ENCODE measurements around the gene PRCC.
"Not testable (repeated sequence)": the region's sequence is repeated elsewhere in the genome, so short reads cannot be mapped to it uniquely, and the experiment has no call there.

Gene PRCC

GRCh38 chr1:156749419-156750118 is 17.8 kb upstream of the PRCC start:
- no peak for DNase-seq
- Mint-ChIP-seq H3K36me3 (ENCODE audit: low read depth) (peaks cover 39% of the 10 kb centered on the region), H3K4me3 (peak overlapping the region; percentile 92), H3K27me3 (no peaks in the 10 kb centered on the region), H3K27ac (peak overlapping the region; percentile 98), H3K9me3 (no peaks in the 10 kb centered on the region), H3K4me1 (peaks cover 58% of the 10 kb centered on the region)
- ATAC-seq, result no peak

DNA sequence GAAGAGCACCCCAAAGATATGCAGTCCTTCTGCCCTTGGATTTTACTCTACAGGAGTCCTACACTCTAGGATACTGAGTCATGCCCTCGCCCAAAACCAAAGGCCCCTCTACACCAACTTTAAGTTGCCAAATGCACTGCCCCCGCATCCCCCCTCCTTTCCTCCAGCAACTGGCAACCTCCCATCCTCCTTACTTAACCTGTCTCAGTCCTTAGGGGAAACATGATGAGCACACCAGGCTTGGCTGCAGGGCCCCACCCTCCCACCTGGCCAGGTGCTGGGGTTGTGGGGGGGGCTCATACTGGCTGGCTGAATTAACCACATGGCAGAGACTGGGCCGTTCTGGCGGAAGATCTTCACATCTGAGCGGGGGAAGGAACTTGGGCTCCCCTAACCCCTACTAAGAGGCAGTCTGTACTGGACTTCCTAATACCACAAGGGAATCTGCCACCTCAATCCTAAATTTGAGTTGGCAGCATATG is 17.1 kb upstream of the PRCC start:
- ATAC-seq (peak; percentile 42), DNase-seq (peak; percentile 68)
- Mint-ChIP-seq H3K36me3 (ENCODE audit: low read depth) (peaks cover 36% of the 10 kb centered on the region), H3K27ac (peak overlapping the region; percentile 98), H3K4me3 (peak overlapping the region; percentile 92), H3K4me1 (peaks cover 58% of the 10 kb centered on the region), H3K27me3 (no peaks in the 10 kb centered on the region), H3K9me3 (no peaks in the 10 kb centered on the region)

DNA sequence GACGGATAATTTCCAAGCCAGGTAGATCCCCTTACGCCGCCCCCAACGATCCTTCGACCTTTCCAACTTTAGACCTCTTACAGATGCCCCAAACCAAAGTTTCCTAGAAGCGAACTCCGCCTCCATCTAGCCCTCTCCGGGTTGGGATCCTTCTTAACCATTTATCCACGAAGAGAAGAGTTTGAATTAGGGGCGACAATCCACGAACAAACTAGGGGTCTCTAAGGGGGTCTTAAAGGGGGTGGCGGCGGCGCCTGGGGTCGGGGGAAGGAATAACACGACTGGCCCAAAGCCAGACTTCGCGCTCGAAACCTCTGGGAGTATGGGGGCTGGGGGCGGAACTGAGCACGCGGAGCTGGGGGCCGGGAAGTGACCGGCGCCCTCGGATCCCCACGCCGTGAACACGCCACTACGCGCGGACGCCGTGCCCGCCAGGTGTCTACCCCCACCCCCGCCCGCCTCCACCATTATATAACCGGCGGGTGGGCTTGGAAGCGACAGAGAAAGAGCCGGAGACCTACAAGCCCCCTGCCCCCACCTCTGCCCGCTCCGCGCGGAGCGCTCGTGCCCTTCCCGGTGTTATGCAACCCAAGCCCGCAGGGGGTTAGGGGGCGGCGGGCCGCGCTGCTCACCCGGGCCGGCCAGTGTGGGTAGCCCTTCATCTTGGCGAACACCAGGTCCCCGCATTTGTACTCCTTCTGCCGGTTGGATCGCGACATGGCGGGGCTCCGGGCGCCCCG is 16.5 kb upstream of the PRCC start:
- peak overlapping the region; percentile 92 for H3K4me3 Mint-ChIP-seq
- H3K4me1 Mint-ChIP-seq, result peaks cover 59% of the 10 kb centered on the region
- DNase-seq, result peak; percentile 41
- H3K27ac Mint-ChIP-seq, result peak overlapping the region; percentile 98
- peaks cover 29% of the 10 kb centered on the region for H3K36me3 Mint-ChIP-seq (ENCODE audit: low read depth)
- peak; percentile 5 for ATAC-seq
- no peaks in the 10 kb centered on the region for H3K9me3 Mint-ChIP-seq
- no peaks in the 10 kb centered on the region for H3K27me3 Mint-ChIP-seq

DNA sequence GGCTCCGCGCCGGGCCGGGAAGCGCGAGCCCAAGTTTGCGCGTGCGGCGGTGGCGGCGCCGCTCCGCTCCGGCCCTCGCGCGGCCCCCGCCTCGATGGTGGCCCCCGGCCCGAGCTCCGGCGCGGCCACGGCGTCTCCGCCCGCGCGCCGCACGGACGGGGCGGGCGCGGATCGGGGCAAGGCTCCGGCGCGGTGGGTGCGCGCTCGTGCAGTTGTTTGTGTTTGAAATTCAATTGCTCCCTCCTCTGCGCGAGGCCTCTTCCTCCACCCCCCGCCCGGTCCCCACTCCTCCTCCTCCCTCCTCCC is 15.9 kb upstream of the PRCC start, which contains the start of gene HDGF:
Gene HDGF, minus strand, starts transcription at position 225 of the 306 bp plus-strand sequence. CDS start 246 bp downstream, outside the sequence.
- peak within 1 kb of the TSS; percentile 92 for H3K4me3 Mint-ChIP-seq
- H3K36me3 Mint-ChIP-seq (ENCODE audit: low read depth), result peaks cover 26% of the 10 kb centered on the region
- peaks cover 54% of the 10 kb centered on the region for H3K4me1 Mint-ChIP-seq
- peak within 1 kb of the TSS; percentile 98 for H3K27ac Mint-ChIP-seq
- no peaks in the 10 kb centered on the region for H3K9me3 Mint-ChIP-seq
- DNase-seq, result no peak
- ATAC-seq, result no peak
- no peaks in the 10 kb centered on the region for H3K27me3 Mint-ChIP-seq

DNA sequence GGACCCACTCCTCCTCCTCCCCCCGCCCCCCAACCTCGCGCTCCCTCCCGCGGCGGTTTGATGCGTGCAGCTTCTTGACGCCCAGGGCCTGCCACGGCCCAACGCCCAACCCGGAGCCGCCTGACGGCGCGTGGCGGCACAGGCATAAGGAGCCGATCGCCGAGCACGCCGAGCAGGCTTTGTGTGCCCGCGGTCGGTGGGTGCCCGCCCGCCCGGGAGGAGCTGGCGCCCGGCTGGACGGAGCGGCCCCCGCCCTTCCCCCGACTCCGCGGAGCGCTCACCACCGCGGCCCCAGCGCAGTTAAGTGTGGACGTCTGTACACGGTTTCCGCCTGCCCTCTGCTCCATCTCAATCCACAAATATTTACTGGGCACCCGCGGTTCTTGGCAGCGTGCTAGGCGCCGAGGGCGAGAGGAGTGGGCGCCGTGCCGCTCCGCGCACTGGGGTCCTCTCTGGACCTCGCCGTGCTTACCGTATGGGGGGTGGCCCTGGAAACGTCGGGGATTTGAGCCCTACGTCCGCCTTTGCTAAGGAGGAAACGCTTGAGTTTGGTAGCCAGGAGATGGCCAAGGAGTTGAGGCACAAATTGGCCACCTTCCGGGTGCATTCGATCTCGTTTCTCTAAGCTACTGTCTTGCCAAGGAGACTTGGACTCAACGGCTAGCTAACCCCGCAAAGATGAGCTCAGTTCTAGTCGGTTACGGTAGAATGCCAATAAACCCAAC is 15.4 kb upstream of the PRCC start:
- peaks cover 26% of the 10 kb centered on the region for H3K36me3 Mint-ChIP-seq (ENCODE audit: low read depth)
- ATAC-seq (peak; percentile 75), DNase-seq (peak; percentile 97)
- H3K27me3 Mint-ChIP-seq, result no peaks in the 10 kb centered on the region
- H3K4me3 Mint-ChIP-seq, result peak overlapping the region; percentile 92
- H3K4me1 Mint-ChIP-seq, result peaks cover 48% of the 10 kb centered on the region
- peak overlapping the region; percentile 91 for H3K27ac Mint-ChIP-seq
- H3K9me3 Mint-ChIP-seq, result no peaks in the 10 kb centered on the region

- Mint-ChIP-seq H3K4me3 (peak overlapping the region; percentile 92), H3K9me3 (no peaks in the 10 kb centered on the region), H3K27ac (peak overlapping the region; percentile 70), H3K27me3 (no peaks in the 10 kb centered on the region), H3K4me1 (peaks cover 40% of the 10 kb centered on the region), H3K36me3 (ENCODE audit: low read depth) (peaks cover 21% of the 10 kb centered on the region)
- DNase-seq (no peak), ATAC-seq (no peak)
Measured at GRCh38 chr1:156752843-156753482, 14.4 kb upstream of the PRCC start.

- H3K27ac Mint-ChIP-seq, result no peak overlapping the region
- H3K36me3 Mint-ChIP-seq (ENCODE audit: low read depth), result peaks cover 13% of the 10 kb centered on the region
- no peaks in the 10 kb centered on the region for H3K27me3 Mint-ChIP-seq
- no peak overlapping the region for H3K4me3 Mint-ChIP-seq
- ATAC-seq (no peak), DNase-seq (no peak)
- H3K4me1 Mint-ChIP-seq, result peaks cover 28% of the 10 kb centered on the region
- no peaks in the 10 kb centered on the region for H3K9me3 Mint-ChIP-seq
Measured at GRCh38 chr1:156754219-156754618, 13.1 kb upstream of the PRCC start.

- H3K4me1 Mint-ChIP-seq, result peaks cover 18% of the 10 kb centered on the region
- no peak for ATAC-seq
- H3K9me3 Mint-ChIP-seq, result no peaks in the 10 kb centered on the region
- H3K27me3 Mint-ChIP-seq, result no peaks in the 10 kb centered on the region
- H3K36me3 Mint-ChIP-seq (ENCODE audit: low read depth), result peaks cover 2% of the 10 kb centered on the region
- no peak for DNase-seq
- H3K4me3 Mint-ChIP-seq, result no peak overlapping the region
- no peak overlapping the region for H3K27ac Mint-ChIP-seq
Measured at GRCh38 chr1:156755527-156755950, 11.8 kb upstream of the PRCC start.

DNA sequence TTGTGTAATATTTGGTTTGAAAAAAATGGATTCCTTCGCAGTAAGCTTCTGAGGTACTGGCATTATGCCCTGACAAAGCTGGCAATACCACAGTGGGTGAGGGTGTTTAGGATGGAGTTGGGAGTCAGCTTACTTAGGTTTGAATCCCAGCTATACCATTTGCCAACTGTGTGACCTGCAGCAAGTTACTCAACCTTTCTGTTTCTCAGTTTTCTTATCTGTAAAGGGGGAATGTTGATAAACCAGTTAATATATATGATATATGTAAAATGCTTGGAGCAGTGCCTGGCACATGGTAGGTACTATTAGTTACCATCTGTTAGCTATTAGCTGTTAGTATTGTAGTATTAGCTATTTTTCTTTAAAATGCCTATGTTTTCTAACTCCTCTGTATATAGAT is 11.0 kb upstream of the PRCC start:
- Mint-ChIP-seq H3K27me3 (no peaks in the 10 kb centered on the region), H3K9me3 (no peaks in the 10 kb centered on the region), H3K36me3 (ENCODE audit: low read depth) (no peaks in the 10 kb centered on the region), H3K27ac (no peak overlapping the region), H3K4me1 (peaks cover 17% of the 10 kb centered on the region), H3K4me3 (no peak overlapping the region)
- no peak for DNase-seq
- no peak for ATAC-seq

DNA sequence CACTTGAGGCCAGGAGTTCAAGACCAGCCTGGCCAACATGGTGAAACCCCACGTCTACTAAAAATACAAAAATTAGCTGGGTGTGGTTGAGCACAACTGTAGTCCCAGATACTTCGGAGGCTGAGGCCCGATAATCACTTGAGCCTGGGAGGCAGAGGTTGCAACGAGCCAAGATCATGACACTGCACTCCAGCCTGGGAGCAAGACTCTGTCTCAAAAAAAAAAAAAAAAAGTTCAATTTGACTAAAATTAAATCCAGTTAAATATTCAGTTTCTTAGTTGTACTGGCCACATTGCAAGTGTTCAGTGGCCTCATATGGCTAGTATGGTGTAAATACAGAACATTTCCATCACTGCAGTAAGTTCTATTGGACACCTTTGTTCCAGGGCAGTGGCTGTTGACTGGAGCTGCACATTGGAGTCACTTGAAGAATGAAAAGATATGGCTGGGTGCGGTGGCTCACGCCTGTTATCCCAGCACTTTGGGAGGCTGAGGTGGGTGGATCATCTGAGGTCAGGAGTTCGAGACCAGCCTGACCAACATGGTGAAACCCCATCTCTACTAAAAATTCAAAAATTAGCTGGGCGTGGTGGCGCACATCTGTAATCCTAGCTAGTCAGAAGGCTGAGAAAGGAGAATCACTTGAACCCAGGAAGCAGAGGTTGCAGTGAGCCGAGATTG is 9.6 kb upstream of the PRCC start:
- DNase-seq; H3K9me3 Mint-ChIP-seq; H3K36me3 Mint-ChIP-seq (ENCODE audit: low read depth); H3K27ac Mint-ChIP-seq; H3K4me3 Mint-ChIP-seq; ATAC-seq; H3K27me3 Mint-ChIP-seq: not testable (repeated sequence)
- H3K4me1 Mint-ChIP-seq, result peaks cover 15% of the 10 kb centered on the region

- no peak for DNase-seq
- H3K36me3 Mint-ChIP-seq (ENCODE audit: low read depth), result no peaks in the 10 kb centered on the region
- H3K9me3 Mint-ChIP-seq, result no peaks in the 10 kb centered on the region
- H3K4me1 Mint-ChIP-seq, result peaks cover 8% of the 10 kb centered on the region
- no peak overlapping the region for H3K4me3 Mint-ChIP-seq
- no peaks in the 10 kb centered on the region for H3K27me3 Mint-ChIP-seq
- H3K27ac Mint-ChIP-seq, result no peak overlapping the region
- no peak for ATAC-seq
Measured at GRCh38 chr1:156760092-156760795, 7.1 kb upstream of the PRCC start.

- Mint-ChIP-seq H3K9me3 (no peaks in the 10 kb centered on the region), H3K27me3 (no peaks in the 10 kb centered on the region), H3K4me3 (no peak overlapping the region), H3K27ac (no peak overlapping the region), H3K36me3 (ENCODE audit: low read depth) (no peaks in the 10 kb centered on the region), H3K4me1 (peaks cover 3% of the 10 kb centered on the region)
- DNase-seq (no peak), ATAC-seq (no peak)
Measured at GRCh38 chr1:156760796-156761104, 6.6 kb upstream of the PRCC start.

DNA sequence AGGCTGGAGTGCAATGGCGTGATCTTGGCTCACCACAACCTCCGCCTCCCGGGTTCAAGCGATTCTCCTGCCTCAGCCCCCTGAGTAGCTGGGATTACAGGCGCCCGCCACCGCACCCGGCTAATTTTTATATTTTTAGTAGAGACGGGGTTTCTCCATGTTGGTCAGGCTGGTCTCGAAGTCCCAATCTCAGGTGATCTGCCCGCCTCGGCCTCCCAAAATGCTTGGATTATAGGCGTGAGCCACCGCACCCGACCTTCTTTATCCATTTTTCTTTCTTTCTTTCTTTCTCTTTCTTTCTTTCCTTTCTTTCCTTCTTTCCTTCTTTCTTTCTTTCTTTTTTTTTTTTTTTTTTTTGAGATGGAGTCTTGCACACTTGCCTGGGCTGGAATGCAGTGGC is 2.2 kb upstream of the PRCC start:
- H3K4me1 Mint-ChIP-seq, result peaks cover 26% of the 10 kb centered on the region
- H3K9me3 Mint-ChIP-seq, H3K27ac Mint-ChIP-seq, ATAC-seq, H3K4me3 Mint-ChIP-seq, DNase-seq, H3K27me3 Mint-ChIP-seq: not testable (repeated sequence)
- peaks cover 18% of the 10 kb centered on the region for H3K36me3 Mint-ChIP-seq (ENCODE audit: low read depth)
